Bronchus fibroblast of lung (primary cell): ENCODE data around the gene IRAK2. TPM values are rescaled to one million over a fixed set of nuclear protein-coding genes. Genes with fewer than 3 reads are reported as not detected.

ENCODE experiments used
- total RNA-seq: library from RNA; depleted of rRNA; stranded (reverse); fragments of >200 nt; gene quantifications from 2 replicates; pipeline ENCODE4 v1.2.3, GENCODE V29; 2015

Gene IRAK2
- 3.0 and 3.5 TPM in 2 replicates for total RNA-seq

DNA sequence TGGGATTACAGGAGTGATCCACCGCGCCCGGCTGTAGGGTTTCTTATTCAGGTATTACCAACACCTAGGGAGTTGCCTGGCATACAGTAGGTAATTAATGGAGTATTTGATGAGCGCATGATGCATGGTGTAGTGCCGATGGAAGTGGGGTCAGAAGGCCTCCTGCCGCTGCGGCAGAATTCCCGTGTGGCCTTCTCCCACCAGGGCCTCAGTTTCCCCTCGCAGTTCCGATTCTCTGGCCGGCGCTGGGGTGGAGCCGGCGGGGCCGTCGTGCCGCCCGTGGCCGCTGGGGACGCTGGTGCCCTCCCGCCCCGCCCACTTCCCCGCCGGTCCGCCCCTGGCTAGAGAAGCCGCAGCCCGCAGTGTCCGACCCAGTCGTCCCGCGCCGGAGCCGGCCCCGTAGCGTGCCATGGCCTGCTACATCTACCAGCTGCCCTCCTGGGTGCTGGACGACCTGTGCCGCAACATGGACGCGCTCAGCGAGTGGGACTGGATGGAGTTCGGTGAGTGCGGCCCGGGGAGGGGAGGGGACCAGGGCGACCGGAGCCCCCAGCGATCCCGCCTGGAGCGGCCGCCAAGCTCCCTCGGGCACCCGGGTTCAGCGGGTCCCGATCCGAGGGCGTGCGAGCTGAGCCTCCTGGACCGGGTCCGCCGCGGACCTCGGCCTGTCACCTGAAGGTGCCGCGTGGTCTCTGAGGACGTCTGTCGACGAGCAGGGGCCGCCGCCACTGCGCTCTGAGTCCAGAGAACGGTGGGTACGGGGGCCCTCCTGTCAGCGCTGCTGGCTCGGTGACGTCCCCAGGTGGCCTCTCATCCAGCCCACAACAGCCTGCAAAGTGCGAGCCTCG lies at the start of gene IRAK2:
TSS of gene IRAK2 (plus strand) at position 374 of the 848 bp plus-strand sequence. CDS start at position 410, 36 bp downstream.

GRCh38 chr3:10115326-10116137 lies 49.2 kb upstream of the IRAK2 start, which contains the start of gene BRK1:
Gene BRK1 (plus strand): TSS chr3:10115675. CDS start chr3:10115702, 27 bp downstream.

GRCh38 chr3:10248184-10248983 lies 83.7 kb downstream of the IRAK2 start, which contains the start of gene TATDN2:
Gene TATDN2 (plus strand): TSS chr3:10248459. CDS start chr3:10249201, 742 bp downstream.

DNA sequence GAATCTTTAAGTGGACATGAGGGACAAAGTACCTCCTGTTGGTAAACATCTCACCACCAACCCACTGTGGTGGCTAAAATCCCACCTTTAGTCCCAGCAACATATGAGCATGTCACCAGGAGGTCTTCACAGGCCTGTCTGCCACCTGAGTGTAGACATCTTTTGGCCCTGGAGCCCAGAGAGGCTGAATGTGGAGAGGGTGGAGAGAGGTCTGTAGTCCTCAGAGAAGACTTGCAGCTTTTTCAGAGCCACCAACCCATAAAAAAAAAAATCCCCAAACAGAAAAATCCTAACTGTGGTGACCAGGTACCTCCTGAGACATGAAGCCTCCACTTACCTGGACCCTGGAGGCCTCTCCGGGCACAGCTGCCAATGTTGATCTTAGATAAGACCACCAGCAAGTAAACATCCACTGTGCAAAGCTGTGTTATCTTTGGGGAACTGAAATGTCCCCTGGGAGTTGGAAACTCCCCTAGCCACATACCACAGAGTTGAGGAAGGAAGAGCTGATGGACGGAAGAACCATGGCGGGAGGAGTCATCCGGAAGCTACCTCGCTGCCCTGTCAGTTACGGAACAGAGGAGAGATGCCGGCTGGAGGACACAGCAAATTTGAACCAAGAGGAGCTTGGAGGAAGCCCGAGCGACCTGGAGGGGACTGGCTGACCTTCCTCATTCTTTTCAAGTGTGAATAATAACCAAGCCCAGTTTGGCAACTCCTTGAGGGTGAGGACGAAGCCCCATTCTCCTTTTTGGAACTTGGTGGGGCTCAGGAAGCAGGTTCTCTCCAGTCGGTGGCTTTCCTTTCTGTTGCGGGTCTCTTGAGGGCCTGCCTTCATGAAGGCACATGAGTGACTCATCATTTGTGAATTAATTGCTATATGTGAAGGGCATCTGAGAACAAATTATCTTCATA lies 128.0 kb downstream of the IRAK2 start, which contains the start of gene GHRL:
TSS of gene GHRL (minus strand) at position 443 of the 915 bp plus-strand sequence. CDS start 2,767 bp downstream, outside the sequence.

Other genes with a start within 250 kb of the IRAK2 start
- gene IL17RC, start 247.8 kb upstream of the IRAK2 start, total RNA-seq, result 40.0 and 44.6 TPM in 2 replicates
- 12.8 and 14.5 TPM in 2 replicates for gene CRELD1, start 231.1 kb upstream of the IRAK2 start, total RNA-seq
- gene PRRT3, start 212.5 kb upstream of the IRAK2 start, total RNA-seq, result 1.8 and 3.2 TPM in 2 replicates
- gene EMC3, start 178.1 kb upstream of the IRAK2 start, total RNA-seq, result 23.7 and 35.4 TPM in 2 replicates
- 26.2 and 38.7 TPM in 2 replicates for gene FANCD2, start 138.5 kb upstream of the IRAK2 start, total RNA-seq
- not detected in 2 replicates for gene FANCD2OS, start 56.7 kb upstream of the IRAK2 start, total RNA-seq
- gene BRK1, start 49.2 kb upstream of the IRAK2 start, total RNA-seq, result 95.5 and 110 TPM in 2 replicates
- gene VHL, start 23.1 kb upstream of the IRAK2 start, total RNA-seq, result 23.9 and 28.2 TPM in 2 replicates
- 10.4 and 11.6 TPM in 2 replicates for gene TATDN2, start 83.5 kb downstream of the IRAK2 start, total RNA-seq
- gene GHRL, start 128.0 kb downstream of the IRAK2 start, total RNA-seq, result not detected in 2 replicates
- gene SEC13, start 156.2 kb downstream of the IRAK2 start, total RNA-seq, result 298 and 328 TPM in 2 replicates